Peyer's patch (tissue), 4 donors: ENCODE data around the gene LRRC38. TPM values are rescaled to one million over a fixed set of nuclear protein-coding genes. Genes with fewer than 3 reads are reported as not detected.

Experiments used
- DNase-seq, 3 donors: peaks; one replicate each; pipeline ENCODE4 v3.0.0-alpha.2; 2017 to 2019
- H3K27ac ChIP-seq, 4 donors: fragments of 200-600 bp; sonication (generic); one replicate each; pipeline ENCODE4 v1.5.1; 2016 to 2019
- H3K27me3 ChIP-seq, 2 donors: fragments of 200-600 bp; sonication (generic); one replicate each; pipeline ENCODE4 v1.5.1; 2019
- H3K36me3 ChIP-seq, 3 donors: fragments of 200-600 bp; sonication (generic); one replicate each; pipeline ENCODE4 v1.5.1; 2016 to 2019
- H3K4me1 ChIP-seq, 4 donors: fragments of 200-600 bp; sonication (generic); one replicate each; pipeline ENCODE4 v1.5.1; 2016 to 2019
- H3K4me3 ChIP-seq, 4 donors: fragments of 200-600 bp; sonication (generic); 1 replicate in 3 of 4; 2 replicates in 1 of 4; pipeline ENCODE4 v1.5.1; 2016 to 2019; ENCODE audit warnings: mild to moderate bottlenecking in 1 of 4
- H3K9me3 ChIP-seq, 4 donors: fragments of 200-600 bp; sonication (generic); one replicate each; pipeline ENCODE4 v1.5.1; 2016 to 2019; ENCODE audit warnings: mild to moderate bottlenecking in 1 of 4
- CTCF ChIP-seq, 6 experiments: fragments of 450-650 bp in 4 of 6; fragments of 200-600 bp in 2 of 6; sonication (generic) in 1 of 6; IDR thresholded peaks; one replicate each; pipeline ENCODE4 v1.5.1; 2017 to 2019; ENCODE audit warnings: antibody characterized with exemption in 6 of 6, mild to moderate bottlenecking in 3 of 6, moderate library complexity in 1 of 6
- POLR2A ChIP-seq, 2 donors: fragments of 450-650 bp; IDR thresholded peaks; one replicate each; pipeline ENCODE4 v1.5.1; 2017; ENCODE audit warnings: antibody characterized with exemption in 2 of 2, mild to moderate bottlenecking in 2 of 2, moderate library complexity in 2 of 2
- total RNA-seq, 4 donors: library from RNA; depleted of rRNA; stranded (reverse); fragments of >200 nt; gene quantifications; one replicate each; pipeline ENCODE4 v1.1.0, GENCODE V29; 2016

LRRC38 gene
- total RNA-seq, 4 donors from 2014 or later, result not detected

DNA sequence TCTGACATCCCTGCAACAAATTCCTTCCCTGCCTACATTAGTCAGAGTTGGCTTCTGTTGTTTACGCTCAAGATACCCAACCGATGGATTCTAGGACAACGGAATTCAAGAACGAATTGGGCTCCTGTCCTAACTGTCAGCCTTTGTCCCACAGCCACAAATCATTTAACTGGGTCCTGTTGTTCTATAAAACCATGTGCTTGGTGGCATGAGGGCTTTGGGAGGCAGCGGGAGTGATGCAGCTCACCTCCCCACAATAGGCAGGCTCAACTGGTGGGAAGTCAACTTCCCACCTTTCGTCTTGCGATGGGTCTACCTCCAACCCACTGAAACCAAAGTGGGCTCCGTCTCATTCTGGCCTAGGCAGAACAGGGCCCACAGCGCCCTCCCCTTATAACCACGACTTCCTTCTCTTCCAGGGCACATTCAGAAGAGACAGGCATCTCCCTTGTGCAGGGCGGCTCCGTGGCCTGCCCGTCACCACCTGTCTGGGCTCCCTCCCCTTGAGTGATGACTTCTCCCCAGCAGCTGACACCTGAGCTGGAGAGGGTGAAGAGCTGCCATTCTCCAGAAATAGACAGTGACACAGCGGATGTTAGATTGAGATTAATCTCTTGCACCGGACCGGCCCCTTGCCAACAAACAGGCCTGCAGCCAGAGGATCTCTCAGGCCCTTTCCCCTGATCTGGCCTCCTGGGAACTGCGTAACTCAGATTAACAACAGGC, 26.5 kb downstream of the LRRC38 start:
- H3K27me3 ChIP-seq, result no peaks in the 10 kb centered on the region
- no peaks in the 10 kb centered on the region for H3K9me3 ChIP-seq
- no peaks in the 10 kb centered on the region for H3K36me3 ChIP-seq
- TF ChIP-seq POLR2A (IDR thresholded peaks at IDR 0.05) (no peak), CTCF (IDR thresholded peaks at IDR 0.05) (no peak)
- no peaks in the 10 kb centered on the region for H3K4me1 ChIP-seq
- DNase-seq, result no peak
- H3K4me3 ChIP-seq, result no peak overlapping the region
- H3K27ac ChIP-seq, result no peak overlapping the region

DNA sequence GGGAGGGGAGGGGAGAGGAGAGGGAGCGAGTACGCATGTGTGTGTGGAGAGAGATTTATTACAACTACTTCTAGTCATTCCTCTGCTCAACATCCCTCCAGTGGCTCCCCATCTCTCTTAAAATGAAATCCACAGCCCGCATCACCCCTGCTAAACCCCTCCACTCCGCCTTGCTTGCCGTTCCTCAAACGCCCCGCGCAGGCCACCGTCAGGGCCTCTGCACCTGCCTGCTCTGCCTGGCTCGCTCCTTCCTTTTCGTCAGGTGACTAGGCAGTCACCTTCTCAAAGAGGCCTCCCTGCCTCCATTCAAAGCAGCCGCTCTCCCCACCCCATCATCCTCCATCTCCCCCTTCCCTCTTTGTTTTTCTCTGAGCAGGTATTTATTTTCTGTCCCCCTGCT, 29.9 kb downstream of the LRRC38 start:
- TF ChIP-seq CTCF (IDR thresholded peaks at IDR 0.05) (no peak), POLR2A (IDR thresholded peaks at IDR 0.05) (no peak)
- H3K9me3 ChIP-seq, result no peaks in the 10 kb centered on the region
- no peaks in the 10 kb centered on the region for H3K36me3 ChIP-seq
- H3K27ac ChIP-seq, result no peak overlapping the region
- no peak for DNase-seq
- H3K4me3 ChIP-seq, result no peak overlapping the region
- no peaks in the 10 kb centered on the region for H3K27me3 ChIP-seq
- H3K4me1 ChIP-seq, result no peaks in the 10 kb centered on the region

DNA sequence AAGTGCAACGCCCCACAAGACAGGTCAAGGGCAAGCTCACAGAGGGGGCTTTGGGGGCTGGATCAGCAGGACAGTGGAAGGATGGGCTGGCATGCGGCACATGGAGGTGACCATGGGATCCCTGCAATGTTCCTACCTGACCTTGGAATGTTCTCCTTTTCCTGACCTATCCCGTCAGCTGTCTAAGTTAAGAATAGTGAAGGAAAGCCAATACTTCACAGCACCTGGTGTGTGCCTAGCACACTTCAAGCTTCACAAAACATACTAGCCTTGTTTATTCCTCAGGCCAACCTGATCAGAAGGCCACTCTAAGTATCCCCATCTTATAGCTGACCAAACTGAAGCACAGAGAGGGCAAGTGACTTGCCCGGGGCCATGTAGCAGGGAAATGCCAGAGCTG, 31.2 kb downstream of the LRRC38 start:
- H3K4me3 ChIP-seq, result no peak overlapping the region
- H3K27me3 ChIP-seq, result no peaks in the 10 kb centered on the region
- H3K9me3 ChIP-seq, result no peaks in the 10 kb centered on the region
- no peak for TF ChIP-seq CTCF (IDR thresholded peaks at IDR 0.05)
- no peak for TF ChIP-seq POLR2A (IDR thresholded peaks at IDR 0.05)
- H3K27ac ChIP-seq, result no peak overlapping the region
- no peaks in the 10 kb centered on the region for H3K4me1 ChIP-seq
- DNase-seq, result no peak
- H3K36me3 ChIP-seq, result no peaks in the 10 kb centered on the region

DNA sequence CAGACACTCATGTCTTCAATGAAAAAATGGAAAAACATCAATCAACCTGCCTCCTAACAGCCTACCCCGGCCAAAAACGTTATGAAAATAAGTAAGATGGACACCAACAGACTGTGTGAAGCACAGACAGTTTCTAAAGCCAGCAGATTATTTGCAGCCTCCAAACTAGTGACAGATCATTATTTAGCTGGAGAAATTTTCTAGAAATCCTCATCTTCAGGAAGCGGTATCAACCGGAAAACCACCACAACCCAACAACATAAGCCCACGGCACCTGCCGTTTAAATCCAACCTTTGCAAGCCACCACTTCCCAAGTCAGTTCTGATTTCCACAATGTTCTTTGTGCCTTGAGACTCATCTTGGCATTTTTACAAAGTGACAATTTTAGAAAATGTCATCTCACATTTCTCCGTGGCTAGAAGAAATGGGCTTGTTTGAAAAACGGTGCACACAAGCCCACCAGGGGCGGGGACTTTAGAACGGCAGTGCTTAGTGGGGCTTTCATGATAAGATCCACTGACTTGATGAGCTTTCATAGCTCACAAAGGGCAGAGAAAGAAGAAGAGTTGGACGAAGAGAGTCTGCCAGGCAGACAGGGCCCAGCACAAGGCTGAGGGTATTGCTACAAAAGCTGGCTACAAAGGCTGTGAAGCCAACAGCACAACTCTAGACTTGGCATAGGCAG, 34.5 kb downstream of the LRRC38 start:
- Histone ChIP-seq H3K4me3 (no peak overlapping the region), H3K9me3 (no peaks in the 10 kb centered on the region), H3K4me1 (no peaks in the 10 kb centered on the region), H3K27me3 (no peaks in the 10 kb centered on the region), H3K36me3 (no peaks in the 10 kb centered on the region), H3K27ac (no peak overlapping the region)
- no peak for DNase-seq
- no peak for TF ChIP-seq POLR2A (IDR thresholded peaks at IDR 0.05)

- Histone ChIP-seq H3K27ac (no peak overlapping the region), H3K4me3 (no peak overlapping the region), H3K27me3 (no peaks in the 10 kb centered on the region), H3K9me3 (no peaks in the 10 kb centered on the region), H3K36me3 (no peaks in the 10 kb centered on the region), H3K4me1 (no peaks in the 10 kb centered on the region)
- TF ChIP-seq CTCF (IDR thresholded peaks at IDR 0.05) (no peak), POLR2A (IDR thresholded peaks at IDR 0.05) (no peak)
- DNase-seq, result no peak
These were observed 35.1 kb downstream of the LRRC38 start for GRCh38 chr1:13478692-13479091.

DNA sequence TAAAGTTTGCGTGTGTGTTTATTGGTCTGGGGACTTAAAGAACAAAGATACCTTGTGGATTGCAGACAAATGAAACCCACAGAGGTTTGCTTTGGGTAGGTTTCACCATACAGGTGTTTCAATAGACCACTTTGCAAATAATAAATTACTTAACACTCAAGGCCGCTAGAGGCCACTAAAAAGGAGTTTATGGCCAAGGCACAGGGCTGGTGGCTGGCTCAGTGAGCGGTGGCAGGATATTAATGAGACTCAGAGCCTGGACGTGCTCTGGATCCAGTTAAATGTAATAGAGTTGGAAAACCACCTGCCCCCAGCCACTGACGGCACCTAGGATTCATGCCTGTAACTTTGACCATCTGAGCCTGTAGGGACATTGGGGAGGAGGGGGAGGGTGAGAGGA, 44.5 kb downstream of the LRRC38 start:
- TF ChIP-seq POLR2A (IDR thresholded peaks at IDR 0.05) (no peak), CTCF (IDR thresholded peaks at IDR 0.05) (peak in 1 of 6 experiments; percentile 13)
- H3K27ac ChIP-seq, result no peak overlapping the region
- no peaks in the 10 kb centered on the region for H3K4me1 ChIP-seq
- no peak overlapping the region for H3K4me3 ChIP-seq
- no peaks in the 10 kb centered on the region for H3K36me3 ChIP-seq
- no peak for DNase-seq
- H3K27me3 ChIP-seq, result no peaks in the 10 kb centered on the region
- H3K9me3 ChIP-seq, result no peaks in the 10 kb centered on the region
